Activated B cell treated with CpG ODN at 0.5 μM for 24 hours (primary cell): Measurements from ENCODE around the gene RBM38. TPM values are rescaled to one million over a fixed set of nuclear protein-coding genes. Genes with fewer than 3 reads are reported as not detected.

Source experiments
- ATAC-seq: fragments of 200-7000 bp; cut with Tn5 transposase; one replicate; pipeline ENCODE4 v1.10.0; 2021; ENCODE audit warnings: low read depth, mild to moderate bottlenecking, moderate library complexity
- CTCF ChIA-PET: fragments of 350-600 bp; sonication (Branson Sonifier 250); formaldehyde crosslinking; loops from one replicate; lab custom pipeline; 2021; ENCODE audit warnings: antibody characterized with exemption; lab: Charles Lee
- POLR2A ChIA-PET: fragments of 350-600 bp; sonication (Branson Sonifier 250); formaldehyde crosslinking; loops from one replicate; lab custom pipeline; 2021; ENCODE audit warnings: antibody characterized with exemption; lab: Charles Lee
- DNase-seq: peaks from one replicate; pipeline ENCODE4 v3.0.0; 2022
- H3K27ac Mint-ChIP-seq: one replicate; pipeline ENCODE4 v1.8.0; 2020; ENCODE audit warnings: mixed read lengths
- H3K27me3 Mint-ChIP-seq: one replicate; pipeline ENCODE4 v1.8.0; 2021; ENCODE audit warnings: mixed read lengths
- H3K36me3 Mint-ChIP-seq: one replicate; pipeline ENCODE4 v1.8.0; 2021; ENCODE audit warnings: low read depth, mixed read lengths
- H3K4me1 Mint-ChIP-seq: one replicate; pipeline ENCODE4 v1.8.0; 2021; ENCODE audit warnings: mixed read lengths
- H3K4me3 Mint-ChIP-seq: one replicate; pipeline ENCODE4 v1.8.0; 2020; ENCODE audit warnings: mild to moderate bottlenecking, mixed read lengths
- H3K9me3 Mint-ChIP-seq: one replicate; pipeline ENCODE4 v1.8.0; 2020; ENCODE audit warnings: mixed read lengths
- CTCF ChIP-seq: fragments of 200-600 bp; IDR thresholded peaks from one replicate; pipeline ENCODE4 v1.8.0; 2022; ENCODE audit warnings: antibody characterized with exemption, mild to moderate bottlenecking
- intact Hi-C: fragments of 100-400 bp; cut with micrococcal nuclease; formaldehyde crosslinking; loops from one replicate; pipeline ENCODE4 v1.15.1; 2024
- total RNA-seq: library from RNA; stranded (reverse); gene quantifications from 2 replicates; pipeline ENCODE4 v1.2.3, GENCODE V29; 2022

RBM38 gene
- total RNA-seq, 1 donor from 2014 or later, result 69.6 TPM

GRCh38 chr20:57384486-57384885 is 6.7 kb upstream of the RBM38 start:
- no peak for DNase-seq
- no peaks in the 10 kb centered on the region for H3K9me3 Mint-ChIP-seq
- no peak for TF ChIP-seq CTCF
- ATAC-seq, result no peak
- peaks cover 26% of the 10 kb centered on the region for H3K36me3 Mint-ChIP-seq
- no peaks in the 10 kb centered on the region for H3K27me3 Mint-ChIP-seq
- no peak overlapping the region for H3K27ac Mint-ChIP-seq
- intact Hi-C loops, result no loop called here
- ChIA-PET POLR2A (interaction anchor here (0.7 to 1.5 kb wide), 2 partner anchors 14 to 132 kb away, joined by 4 to 7 read pairs; no protein-coding TSS in a partner anchor), CTCF (interaction anchor here (1.0 to 4.7 kb wide), 3 partner anchors 51 to 111 kb away, joined by 3 to 24 read pairs (median 5); no protein-coding TSS in a partner anchor)
- H3K4me3 Mint-ChIP-seq, result no peak overlapping the region
- peaks cover 22% of the 10 kb centered on the region for H3K4me1 Mint-ChIP-seq

GRCh38 chr20:57384953-57385761 is 6.0 kb upstream of the RBM38 start:
- no peak for TF ChIP-seq CTCF
- Mint-ChIP-seq H3K27ac (no peak overlapping the region), H3K4me1 (peaks cover 27% of the 10 kb centered on the region), H3K4me3 (no peak overlapping the region), H3K27me3 (no peaks in the 10 kb centered on the region), H3K36me3 (peaks cover 19% of the 10 kb centered on the region), H3K9me3 (no peaks in the 10 kb centered on the region)
- intact Hi-C loops, result no loop called here
- CTCF ChIA-PET, result interaction anchor here (1.0 to 4.7 kb wide), 3 partner anchors 50 to 111 kb away, joined by 3 to 24 read pairs (median 5); no protein-coding TSS in a partner anchor
- no peak for DNase-seq
- POLR2A ChIA-PET, result interaction anchor here (1.1 kb wide), 1 partner anchor 12 kb away, joined by 3 read pairs; no protein-coding TSS in a partner anchor
- ATAC-seq, result no peak

- H3K9me3 Mint-ChIP-seq, result no peaks in the 10 kb centered on the region
- ChIA-PET POLR2A (interaction anchor here (1.1 kb wide), 1 partner anchor 12 kb away, joined by 3 read pairs; no protein-coding TSS in a partner anchor), CTCF (no interaction called here)
- no peak for DNase-seq
- peaks cover 34% of the 10 kb centered on the region for H3K4me1 Mint-ChIP-seq
- H3K27ac Mint-ChIP-seq, result no peak overlapping the region
- peaks cover 12% of the 10 kb centered on the region for H3K36me3 Mint-ChIP-seq
- H3K4me3 Mint-ChIP-seq, result no peak overlapping the region
- ATAC-seq, result no peak
- H3K27me3 Mint-ChIP-seq, result no peaks in the 10 kb centered on the region
- no peak for TF ChIP-seq CTCF
- intact Hi-C loops, result no loop called here
These were observed 5.3 kb upstream of the RBM38 start for GRCh38 chr20:57385940-57386339.

GRCh38 chr20:57386762-57387161 is 4.4 kb upstream of the RBM38 start:
- Mint-ChIP-seq H3K27ac (no peak overlapping the region), H3K36me3 (peaks cover 9% of the 10 kb centered on the region), H3K4me3 (no peak overlapping the region), H3K9me3 (no peaks in the 10 kb centered on the region), H3K27me3 (no peaks in the 10 kb centered on the region), H3K4me1 (peaks cover 33% of the 10 kb centered on the region)
- intact Hi-C loops, result no loop called here
- no peak for TF ChIP-seq CTCF
- DNase-seq, result no peak
- CTCF ChIA-PET, result interaction anchor here (1.0 to 1.8 kb wide), 4 partner anchors 11 to 109 kb away, joined by 3 to 5 read pairs (median 4); no protein-coding TSS in a partner anchor
- no peak for ATAC-seq
- POLR2A ChIA-PET, result interaction anchor here (7.3 kb wide), 1 partner anchor 15 kb away, joined by 244 read pairs; no protein-coding TSS in a partner anchor

- Mint-ChIP-seq H3K27me3 (no peaks in the 10 kb centered on the region), H3K4me3 (no peak overlapping the region), H3K9me3 (no peaks in the 10 kb centered on the region), H3K36me3 (peaks cover 12% of the 10 kb centered on the region), H3K27ac (no peak overlapping the region), H3K4me1 (peaks cover 29% of the 10 kb centered on the region)
- ChIA-PET POLR2A (interaction anchor here (7.3 kb wide), 1 partner anchor 14 kb away, joined by 244 read pairs; no protein-coding TSS in a partner anchor), CTCF (interaction anchor here (1.0 to 1.8 kb wide), 5 partner anchors 10 to 111 kb away, joined by 3 to 5 read pairs (median 4); no protein-coding TSS in a partner anchor)
- intact Hi-C loops, result no loop called here
- ATAC-seq (no peak), DNase-seq (no peak)
- TF ChIP-seq CTCF, result no peak
These were observed 3.7 kb upstream of the RBM38 start for GRCh38 chr20:57387463-57387862.
